AG08395 (cell line): ENCODE data around the gene BHLHE23.

Source experiments
- DNase-seq: peaks from one replicate; pipeline ENCODE4 v3.0.0; 2012; ENCODE audit warnings: mixed read lengths, low spot score

BHLHE23 gene

GRCh38 chr20:63025534-63026331 lies 19.0 kb upstream of the BHLHE23 start:
- peak; percentile 59 for DNase-seq

GRCh38 chr20:63024573-63025392 lies 18.0 kb upstream of the BHLHE23 start:
- DNase-seq: no peak

- no peak for DNase-seq
Observed at GRCh38 chr20:63023936-63024571, 17.3 kb upstream of the BHLHE23 start.

GRCh38 chr20:63023071-63023935 lies 16.5 kb upstream of the BHLHE23 start:
- no peak for DNase-seq

- no peak for DNase-seq
Observed at GRCh38 chr20:63022501-63022900, 15.7 kb upstream of the BHLHE23 start.

GRCh38 chr20:63021356-63022321 lies 14.9 kb upstream of the BHLHE23 start:
- DNase-seq: no peak

GRCh38 chr20:63020681-63021080 lies 13.9 kb upstream of the BHLHE23 start:
- DNase-seq: no peak

GRCh38 chr20:63017826-63018411 lies 11.2 kb upstream of the BHLHE23 start:
- DNase-seq: no peak

GRCh38 chr20:63017076-63017825 lies 10.5 kb upstream of the BHLHE23 start:
- DNase-seq: no peak

- DNase-seq: no peak
Observed at GRCh38 chr20:63016514-63017075, 9.8 kb upstream of the BHLHE23 start.

GRCh38 chr20:63015662-63016361 lies 9.0 kb upstream of the BHLHE23 start:
- no peak for DNase-seq

GRCh38 chr20:63015147-63015661 lies 8.4 kb upstream of the BHLHE23 start:
- DNase-seq: no peak

GRCh38 chr20:63014710-63015109 lies 7.9 kb upstream of the BHLHE23 start:
- DNase-seq: no peak

GRCh38 chr20:63014287-63014686 lies 7.5 kb upstream of the BHLHE23 start:
- no peak for DNase-seq

- no peak for DNase-seq
Observed at GRCh38 chr20:63013207-63013606, 6.4 kb upstream of the BHLHE23 start.

- no peak for DNase-seq
Observed at GRCh38 chr20:63011798-63012197, 5.0 kb upstream of the BHLHE23 start.

GRCh38 chr20:63009988-63010769 lies 3.4 kb upstream of the BHLHE23 start:
- DNase-seq: no peak
